ENCODE measurements around the gene CDH15.
"Not testable (repeated sequence)": the region's sequence is repeated elsewhere in the genome, so short reads cannot be mapped to it uniquely, and the experiment has no call there.

CDH15 gene

DNA sequence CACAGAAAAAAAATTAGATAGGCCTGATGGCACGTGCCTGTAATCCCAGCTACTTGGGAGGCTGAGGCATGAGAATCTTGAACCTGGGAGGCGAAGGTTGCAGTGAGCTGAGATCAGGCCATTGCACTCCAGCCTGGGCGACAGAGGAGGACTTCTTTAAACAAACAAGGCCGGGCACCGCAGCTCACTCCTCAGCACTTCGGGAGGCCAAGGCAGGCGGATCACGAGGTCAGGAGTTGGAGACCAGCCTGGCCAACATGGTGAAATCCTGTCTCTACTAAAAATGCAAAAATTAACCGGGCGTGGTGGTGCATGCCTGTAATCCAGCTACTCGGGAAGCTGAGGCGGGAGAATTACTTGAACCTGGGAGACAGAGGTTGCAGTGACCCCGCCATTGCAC is 72.7 kb downstream of the CDH15 start:
- not testable (repeated sequence) for DNase-seq (ENCODE audit: low read depth); H3K9ac ChIP-seq (ENCODE audit: low read length); H3K36me3 ChIP-seq (ENCODE audit: control insufficient read depth, insufficient read depth, low read length, severe bottlenecking)

DNA sequence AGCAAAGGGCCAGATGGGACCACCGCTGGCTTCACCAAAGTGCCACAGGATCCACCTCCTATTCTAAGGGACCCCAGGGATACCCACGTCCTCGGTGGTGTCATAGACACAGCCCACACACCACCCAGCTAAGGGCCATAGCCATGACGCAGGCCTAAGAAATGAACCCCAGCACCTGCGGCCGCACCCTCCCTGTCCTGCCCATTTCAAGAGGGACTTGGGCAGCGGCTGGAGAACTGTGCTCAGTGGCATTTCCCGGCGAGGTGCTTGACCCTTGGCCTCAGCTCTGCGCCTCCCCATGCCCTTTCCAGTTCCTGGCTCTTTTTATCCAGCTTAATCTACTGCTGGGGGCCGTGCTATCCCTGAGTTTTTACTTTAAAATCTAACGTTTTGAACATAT is 73.2 kb downstream of the CDH15 start:
- no peak overlapping the region for H3K4me3 ChIP-seq (ENCODE audit: low read length)
- H3K36me3 ChIP-seq (ENCODE audit: control insufficient read depth, insufficient read depth, low read length, severe bottlenecking): no peaks in the 10 kb centered on the region

More for the DNA sequence above, 72.7 kb downstream of the CDH15 start:
- H3K9me3 ChIP-seq (ENCODE audit: control insufficient read depth, low read length); H3K4me3 ChIP-seq (ENCODE audit: low read length); H3K27me3 ChIP-seq (replicated peaks; ENCODE audit: control insufficient read depth, insufficient read depth, low read length): not testable (repeated sequence)
- peaks cover 13% of the 10 kb centered on the region for H3K4me1 ChIP-seq (ENCODE audit: control insufficient read depth, insufficient read depth, low read length)

More for the DNA sequence above, 73.2 kb downstream of the CDH15 start:
- Histone ChIP-seq H3K9me3 (ENCODE audit: control insufficient read depth, low read length) (no peaks in the 10 kb centered on the region), H3K9ac (ENCODE audit: low read length) (no peak overlapping the region), H3K27me3 (replicated peaks; ENCODE audit: control insufficient read depth, insufficient read depth, low read length) (no peaks in the 10 kb centered on the region), H3K4me1 (ENCODE audit: control insufficient read depth, insufficient read depth, low read length) (peaks cover 13% of the 10 kb centered on the region)
- DNase-seq (ENCODE audit: low read depth): no peak
